Fibroblast of mammary gland (primary cell): ENCODE data around the gene PRPS1.

Source experiments
- DNase-seq: peaks from one replicate; pipeline ENCODE4 v3.0.0-alpha.2; 2010; ENCODE audit warnings: low read depth
- H3K4me3 ChIP-seq: 2 replicates; pipeline ENCODE4 v1.5.1; 2011; ENCODE audit warnings: low read depth, mild to moderate bottlenecking, low read length, moderate library complexity; ENCODE audit not compliant: control insufficient read depth
- CTCF ChIP-seq: conservative IDR thresholded peaks from 2 replicates; pipeline ENCODE4 v1.5.1; 2011; ENCODE audit warnings: low read depth, low read length, inconsistent platforms; ENCODE audit not compliant: control insufficient read depth, insufficient read depth

PRPS1 gene

GRCh38 chrX:107610667-107611066 is 17.6 kb upstream of the PRPS1 start:
- DNase-seq: no peak
- H3K4me3 ChIP-seq: no peak overlapping the region
- TF ChIP-seq CTCF: no peak

- no peak overlapping the region for H3K4me3 ChIP-seq
Measured at GRCh38 chrX:107619885-107620322, 8.4 kb upstream of the PRPS1 start.

GRCh38 chrX:107624893-107625292 is 3.4 kb upstream of the PRPS1 start:
- TF ChIP-seq CTCF: no peak
- DNase-seq: no peak
- no peak overlapping the region for H3K4me3 ChIP-seq

More at GRCh38 chrX:107619885-107620322, 8.4 kb upstream of the PRPS1 start:
- TF ChIP-seq CTCF: no peak
- DNase-seq: no peak

- DNase-seq: no peak
- no peak for TF ChIP-seq CTCF
Measured at GRCh38 chrX:107625739-107626138, 2.6 kb upstream of the PRPS1 start.

GRCh38 chrX:107626481-107626880 is 1.8 kb upstream of the PRPS1 start:
- DNase-seq: no peak
- no peak for TF ChIP-seq CTCF
- no peak overlapping the region for H3K4me3 ChIP-seq

More at GRCh38 chrX:107625739-107626138, 2.6 kb upstream of the PRPS1 start:
- H3K4me3 ChIP-seq: no peak overlapping the region

GRCh38 chrX:107626916-107627315 is 1.4 kb upstream of the PRPS1 start:
- no peak overlapping the region for H3K4me3 ChIP-seq
- no peak for TF ChIP-seq CTCF
- DNase-seq: no peak

GRCh38 chrX:107628662-107629539 is 591 bp downstream of the PRPS1 start:
- H3K4me3 ChIP-seq: peak overlapping the region; percentile 76
- DNase-seq: peak; percentile 24
- TF ChIP-seq CTCF: no peak
